ENCODE measurements around the gene TREH.

TREH gene

DNA sequence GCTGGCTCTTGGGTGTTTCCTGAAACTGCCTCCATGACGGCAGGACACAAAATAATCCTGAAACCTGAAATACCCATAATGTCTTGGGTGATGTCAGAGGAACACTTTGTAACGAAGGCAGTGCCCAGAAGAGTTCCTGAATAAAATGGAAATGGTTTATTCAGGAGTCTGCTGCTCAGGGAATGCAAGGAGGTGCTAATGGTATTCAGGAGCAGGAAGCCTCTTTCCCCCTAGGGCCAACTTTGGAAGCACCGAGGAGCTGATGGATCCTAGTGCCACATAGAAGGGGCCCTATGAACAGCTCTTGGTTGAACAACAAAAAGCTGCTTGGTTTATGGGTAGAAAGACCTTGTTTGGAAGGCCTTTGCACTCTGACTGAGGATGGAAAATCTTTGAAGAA lies 15.5 kb downstream of the TREH start:
- no peak for DNase-seq (ENCODE audit: low spot score)

GRCh38 chr11:118663381-118663780 lies 16.1 kb downstream of the TREH start:
- no peak for DNase-seq (ENCODE audit: low spot score)

- no peak for DNase-seq (ENCODE audit: low spot score)
Observed at GRCh38 chr11:118662401-118663271, 16.8 kb downstream of the TREH start.

- no peak for DNase-seq (ENCODE audit: low spot score)
Observed at GRCh38 chr11:118661425-118662301, 17.8 kb downstream of the TREH start.

- no peak for DNase-seq (ENCODE audit: low spot score)
Observed at GRCh38 chr11:118660681-118661424, 18.6 kb downstream of the TREH start.

DNA sequence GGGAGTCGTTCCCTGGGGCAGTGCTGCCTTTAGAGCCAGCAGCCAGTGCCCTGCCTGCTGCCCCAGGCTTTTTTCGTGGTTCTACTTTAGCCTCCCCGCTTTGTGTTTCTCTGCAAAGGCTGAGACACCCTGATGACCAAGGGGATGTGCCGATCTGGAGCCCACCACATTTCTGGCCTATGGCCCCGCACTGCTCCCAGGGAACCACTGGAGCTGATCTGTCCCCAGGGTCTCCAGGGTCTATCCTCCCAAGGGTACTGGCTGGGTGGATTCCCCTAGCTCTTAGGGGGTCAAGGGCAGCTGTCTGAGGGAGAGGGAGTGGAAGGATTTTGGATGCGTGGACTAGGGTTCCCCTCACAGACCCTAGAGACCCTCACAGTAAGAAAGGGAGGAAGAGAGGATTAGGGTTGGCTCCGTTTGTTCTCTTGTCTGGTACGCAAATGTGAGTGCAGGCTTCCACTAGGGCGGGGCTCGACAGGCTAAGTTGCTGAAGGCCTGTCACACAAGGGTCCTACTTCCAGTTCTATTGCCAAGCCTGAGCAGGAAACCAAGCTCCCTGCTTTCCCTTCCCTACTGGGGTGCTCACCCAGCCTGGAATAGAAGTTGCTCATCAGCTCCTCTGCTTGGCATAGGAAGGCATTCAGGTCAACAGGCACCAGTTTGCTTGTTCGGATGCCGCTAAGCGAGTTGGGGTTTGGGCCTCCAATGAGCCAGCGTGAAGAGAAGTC lies 19.3 kb downstream of the TREH start:
- DNase-seq (ENCODE audit: low spot score), result no peak

- DNase-seq (ENCODE audit: low spot score), result peak; percentile 89
Observed at GRCh38 chr11:118659314-118659952, 20.0 kb downstream of the TREH start.

DNA sequence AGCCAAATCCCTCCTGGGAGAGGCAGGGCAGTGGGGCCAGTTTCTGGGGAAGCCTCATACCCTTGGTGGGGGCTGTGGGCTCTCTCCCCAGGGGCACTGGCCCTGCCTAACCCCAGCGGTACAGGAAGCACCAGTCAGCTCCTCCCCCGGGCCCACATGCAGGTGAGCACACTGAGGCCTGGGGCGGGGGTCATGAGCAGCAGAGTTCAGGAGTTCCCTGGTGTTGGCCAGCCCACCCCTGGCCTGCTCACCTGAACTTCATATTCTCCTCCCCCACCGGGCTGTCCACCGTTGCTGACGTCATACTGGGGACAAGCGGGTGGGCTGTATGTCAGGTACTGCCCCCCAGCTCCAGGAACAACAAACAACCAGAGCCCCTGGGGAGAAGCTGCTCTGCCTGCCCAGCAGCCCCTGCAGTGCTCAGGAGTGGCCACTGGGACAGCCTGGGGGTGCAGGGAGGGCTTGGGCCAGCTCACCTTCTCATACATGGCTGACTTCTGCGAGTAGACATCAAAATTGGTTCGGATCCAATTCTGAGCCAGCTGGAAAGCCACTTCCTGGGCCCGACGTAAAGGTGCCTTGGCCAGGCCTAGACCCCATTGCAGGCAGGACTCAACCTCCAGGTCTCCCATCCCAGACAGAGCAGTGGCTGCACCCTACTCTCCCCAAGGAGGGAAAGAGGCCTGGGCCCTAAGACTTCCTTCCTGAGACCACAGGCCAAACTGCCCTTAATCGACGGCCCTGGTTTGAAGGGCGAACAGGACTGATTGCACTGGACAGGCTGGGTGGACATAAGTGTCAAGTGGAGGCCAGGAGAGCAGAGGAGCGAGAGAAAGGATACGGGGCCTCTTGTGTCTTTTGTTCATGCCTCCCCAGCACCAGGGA lies 20.8 kb downstream of the TREH start:
- DNase-seq (ENCODE audit: low spot score), result no peak

- DNase-seq (ENCODE audit: low spot score), result no peak
Observed at GRCh38 chr11:118657709-118658428, 21.6 kb downstream of the TREH start.

DNA sequence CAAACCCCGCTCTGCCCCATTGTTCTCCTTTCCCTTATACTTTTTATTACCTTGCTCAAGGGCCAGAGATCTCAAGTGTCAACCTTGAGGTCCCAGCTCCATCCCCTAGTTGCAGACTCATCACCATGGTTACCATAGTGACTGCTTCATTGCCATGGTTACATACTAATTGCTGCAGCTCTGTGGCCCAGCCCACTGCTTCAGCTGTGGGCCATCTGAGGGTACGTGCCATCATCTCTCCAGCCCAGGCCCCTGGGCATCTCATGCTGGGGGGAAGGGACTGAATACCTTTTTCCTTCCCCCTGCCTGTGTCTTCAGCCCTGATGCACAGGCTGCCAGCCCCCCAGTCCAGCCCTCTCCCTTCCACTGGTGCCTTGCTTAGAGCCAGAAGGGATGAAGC lies 22.2 kb downstream of the TREH start:
- no peak for DNase-seq (ENCODE audit: low spot score)

GRCh38 chr11:118656563-118657165 lies 22.8 kb downstream of the TREH start:
- no peak for DNase-seq (ENCODE audit: low spot score)

- DNase-seq (ENCODE audit: low spot score), result no peak
Observed at GRCh38 chr11:118655486-118656190, 23.8 kb downstream of the TREH start.

DNA sequence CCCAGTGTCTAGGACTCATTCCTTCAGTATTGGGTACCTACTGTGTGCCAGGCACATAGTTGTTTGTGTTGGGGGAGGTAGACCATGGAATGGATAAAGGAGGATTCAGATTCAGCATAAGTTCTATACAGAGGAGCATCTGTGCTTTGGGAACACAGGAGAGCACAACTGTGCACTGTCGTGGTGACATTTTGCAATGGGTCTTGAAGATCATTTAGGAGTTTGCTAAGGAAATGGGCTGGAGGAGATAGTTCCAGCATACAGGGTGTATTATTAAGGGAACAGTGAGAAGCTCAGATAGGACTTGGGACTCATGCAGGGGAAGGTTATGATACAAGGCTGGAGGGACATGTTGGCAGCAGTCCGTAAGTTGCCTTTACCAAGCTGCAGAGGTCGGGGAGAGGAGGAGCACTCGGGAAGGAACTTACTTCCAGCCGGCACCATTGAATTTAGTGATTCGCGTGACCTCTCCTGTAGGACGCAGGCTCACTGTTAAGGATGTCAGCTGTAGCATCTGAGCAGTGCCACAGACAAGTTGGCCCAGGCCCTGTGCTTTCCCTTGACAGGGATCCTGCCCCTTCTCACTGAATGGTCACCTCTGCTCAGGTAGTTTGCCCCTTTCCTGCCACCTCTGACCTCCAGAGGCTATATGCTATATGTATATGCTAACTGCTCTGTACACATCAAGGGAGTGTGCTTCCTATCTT lies 25.6 kb downstream of the TREH start:
- no peak for DNase-seq (ENCODE audit: low spot score)

GRCh38 chr11:118652681-118653181 lies 26.7 kb downstream of the TREH start:
- no peak for DNase-seq (ENCODE audit: low spot score)

DNA sequence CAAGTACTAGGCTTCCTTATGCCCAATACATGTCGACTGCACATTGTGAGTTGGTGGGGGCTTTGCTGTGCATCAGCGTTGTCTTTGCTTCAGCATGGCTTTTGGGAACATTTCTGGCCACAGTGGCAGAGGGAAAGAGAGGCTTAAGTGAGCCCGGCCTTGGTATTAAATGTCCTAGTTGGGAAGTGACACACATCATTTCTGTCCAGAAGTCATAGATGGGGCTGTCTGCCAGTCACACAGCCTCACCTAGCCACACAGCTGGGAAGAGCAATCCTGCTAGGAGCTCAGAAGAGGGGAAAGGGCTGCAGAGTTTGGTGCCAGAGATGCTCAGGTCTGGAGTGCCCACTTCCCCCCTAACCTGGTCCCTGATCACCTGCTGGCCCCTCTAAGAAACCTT lies 27.6 kb downstream of the TREH start:
- no peak for DNase-seq (ENCODE audit: low spot score)

GRCh38 chr11:118650366-118650765 lies 29.1 kb downstream of the TREH start:
- no peak for DNase-seq (ENCODE audit: low spot score)

- DNase-seq (ENCODE audit: low spot score), result no peak
Observed at GRCh38 chr11:118649941-118650340, 29.5 kb downstream of the TREH start.

DNA sequence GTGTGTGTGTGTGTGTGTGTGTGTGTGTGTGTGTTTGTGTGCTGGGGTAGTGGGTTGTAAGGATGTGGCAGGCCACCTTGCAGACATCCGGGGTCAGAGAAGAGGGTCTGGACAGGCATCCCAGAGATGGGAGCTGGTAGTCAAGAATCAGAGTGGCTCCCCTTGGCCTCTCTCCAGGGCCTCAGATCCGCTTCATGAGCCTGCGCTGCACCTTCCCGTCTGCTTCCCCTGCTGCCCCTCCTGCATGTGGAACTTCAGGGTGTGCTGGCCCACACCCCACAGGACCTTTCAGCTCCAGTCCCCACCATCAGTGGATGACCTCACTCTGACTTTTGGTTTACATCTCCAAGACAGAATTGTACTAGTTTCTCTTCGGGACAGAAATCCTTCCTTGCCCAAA lies 31.2 kb downstream of the TREH start:
- no peak for DNase-seq (ENCODE audit: low spot score)
